Activated CD8-positive, alpha-beta memory T cell treated with anti-CD3 and anti-CD28 coated beads, Interleukin-2, amount 50 U/mL, for 24 hours (primary cell): ENCODE results near the gene PTPRA.
A peak's percentile ranks its signal among the peaks of the same experiment; 100 is the strongest.
"Not testable (repeated sequence)": the region's sequence is repeated elsewhere in the genome, so short reads cannot be mapped to it uniquely, and the experiment has no call there.

Experiments
- DNase-seq: peaks from one replicate; pipeline ENCODE4 v3.0.0-alpha.2; 2020; ENCODE audit errors: extremely low read depth

The PTPRA gene

GRCh38 chr20:3003416-3003815 is 130.1 kb downstream of the PTPRA start:
- no peak for DNase-seq

- DNase-seq: no peak
These were observed 137.9 kb downstream of the PTPRA start for GRCh38 chr20:3010985-3011723.

- DNase-seq: peak; percentile 13
These were observed 138.5 kb downstream of the PTPRA start for GRCh38 chr20:3011752-3012151.

GRCh38 chr20:3013771-3014170 is 140.5 kb downstream of the PTPRA start:
- DNase-seq: no peak

- DNase-seq: no peak
These were observed 140.9 kb downstream of the PTPRA start for GRCh38 chr20:3014179-3014578.

- DNase-seq: no peak
These were observed 141.4 kb downstream of the PTPRA start for GRCh38 chr20:3014662-3015061.

- DNase-seq: not testable (repeated sequence)
These were observed 142.0 kb downstream of the PTPRA start for GRCh38 chr20:3015302-3015701.

- DNase-seq: no peak
These were observed 148.0 kb downstream of the PTPRA start for GRCh38 chr20:3021327-3021726.

GRCh38 chr20:3021777-3022176 is 148.5 kb downstream of the PTPRA start:
- no peak for DNase-seq

GRCh38 chr20:3022559-3023490 is 149.5 kb downstream of the PTPRA start:
- DNase-seq: not testable (repeated sequence)

GRCh38 chr20:3027987-3028386 is 154.7 kb downstream of the PTPRA start:
- DNase-seq: no peak

GRCh38 chr20:3031524-3032147 is 158.4 kb downstream of the PTPRA start:
- DNase-seq: no peak

GRCh38 chr20:3032624-3033023 is 159.3 kb downstream of the PTPRA start:
- no peak for DNase-seq

GRCh38 chr20:3037654-3038053 is 164.4 kb downstream of the PTPRA start:
- no peak for DNase-seq

- DNase-seq: no peak
These were observed 165.2 kb downstream of the PTPRA start for GRCh38 chr20:3038454-3038853.

- DNase-seq: no peak
These were observed 166.1 kb downstream of the PTPRA start for GRCh38 chr20:3039426-3039825.

GRCh38 chr20:3040086-3040485 is 166.8 kb downstream of the PTPRA start:
- DNase-seq: no peak

GRCh38 chr20:3041854-3042409 is 168.7 kb downstream of the PTPRA start:
- DNase-seq: no peak

- no peak for DNase-seq
These were observed 169.3 kb downstream of the PTPRA start for GRCh38 chr20:3042625-3043024.

- no peak for DNase-seq
These were observed 170.0 kb downstream of the PTPRA start, which contains the start of gene GNRH2 for GRCh38 chr20:3043322-3043721. GNRH2 (plus strand) TSS chr20:3043622; CDS start chr20:3044415, 793 bp downstream.

GRCh38 chr20:3044336-3044965 is 171.2 kb downstream of the PTPRA start:
- DNase-seq: no peak
